DND-41 (cell line): Measurements from ENCODE around the gene RAPGEF2.

Experiments used
- EZH2 ChIP-seq: IDR thresholded peaks from 3 replicates; pipeline ENCODE4 v1.6.1; 2012; ENCODE audit warnings: borderline replicate concordance, low read depth, mild to moderate bottlenecking, moderate library complexity, low read length, inconsistent platforms; ENCODE audit not compliant: severe bottlenecking
- TF ChIP-seq, protein P1 (sequence below): IDR thresholded peaks from 2 replicates; pipeline ENCODE4 v1.5.1; 2012; ENCODE audit warnings: borderline replicate concordance, low read length, moderate library complexity, mild to moderate bottlenecking; ENCODE audit not compliant: poor library complexity, severe bottlenecking; ENCODE audit errors: extremely low read depth

- TF ChIP-seq, protein P1, sequence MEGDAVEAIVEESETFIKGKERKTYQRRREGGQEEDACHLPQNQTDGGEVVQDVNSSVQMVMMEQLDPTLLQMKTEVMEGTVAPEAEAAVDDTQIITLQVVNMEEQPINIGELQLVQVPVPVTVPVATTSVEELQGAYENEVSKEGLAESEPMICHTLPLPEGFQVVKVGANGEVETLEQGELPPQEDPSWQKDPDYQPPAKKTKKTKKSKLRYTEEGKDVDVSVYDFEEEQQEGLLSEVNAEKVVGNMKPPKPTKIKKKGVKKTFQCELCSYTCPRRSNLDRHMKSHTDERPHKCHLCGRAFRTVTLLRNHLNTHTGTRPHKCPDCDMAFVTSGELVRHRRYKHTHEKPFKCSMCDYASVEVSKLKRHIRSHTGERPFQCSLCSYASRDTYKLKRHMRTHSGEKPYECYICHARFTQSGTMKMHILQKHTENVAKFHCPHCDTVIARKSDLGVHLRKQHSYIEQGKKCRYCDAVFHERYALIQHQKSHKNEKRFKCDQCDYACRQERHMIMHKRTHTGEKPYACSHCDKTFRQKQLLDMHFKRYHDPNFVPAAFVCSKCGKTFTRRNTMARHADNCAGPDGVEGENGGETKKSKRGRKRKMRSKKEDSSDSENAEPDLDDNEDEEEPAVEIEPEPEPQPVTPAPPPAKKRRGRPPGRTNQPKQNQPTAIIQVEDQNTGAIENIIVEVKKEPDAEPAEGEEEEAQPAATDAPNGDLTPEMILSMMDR: no peak
- no peak for TF ChIP-seq EZH2
Observed at GRCh38 chr4:159298502-159298901, 195.6 kb downstream of the RAPGEF2 start.
